Nephron (organoid): ENCODE results near the gene ZNF423.
A peak's percentile ranks its signal among the peaks of the same experiment; 100 is the strongest.

Experiments used
- H3K27ac Mint-ChIP-seq, 3 experiments: 2 replicates each; pipeline ENCODE4 v1.8.0; 2020; ENCODE audit warnings: mixed read lengths in 3 of 3, mild to moderate bottlenecking in 2 of 3, moderate library complexity in 1 of 3
- H3K27me3 Mint-ChIP-seq: 2 replicates; pipeline ENCODE4 v1.8.0; 2021; ENCODE audit warnings: low read depth, mild to moderate bottlenecking, moderate library complexity, mixed read lengths
- H3K36me3 Mint-ChIP-seq: 2 replicates; pipeline ENCODE4 v1.8.0; 2020; ENCODE audit warnings: low read depth, mixed read lengths
- H3K4me1 Mint-ChIP-seq: 2 replicates; pipeline ENCODE4 v1.8.0; 2020; ENCODE audit warnings: mixed read lengths
- H3K4me3 Mint-ChIP-seq, 3 experiments: 2 replicates each; pipeline ENCODE4 v1.8.0; 2020; ENCODE audit warnings: mild to moderate bottlenecking in 3 of 3, mixed read lengths in 3 of 3, moderate library complexity in 2 of 3
- H3K9me3 Mint-ChIP-seq: 2 replicates; pipeline ENCODE4 v1.8.0; 2020; ENCODE audit warnings: mixed read lengths
- CTCF ChIP-seq, 3 experiments: fragments of 200-600 bp; sonication (generic); IDR thresholded peaks; one replicate each; pipeline ENCODE4 v1.5.0; 2021; ENCODE audit warnings: antibody characterized with exemption in 3 of 3; ENCODE audit not compliant: unreplicated experiment in 3 of 3

Gene ZNF423

GRCh38 chr16:49727611-49728010 is 128.3 kb downstream of the ZNF423 start:
- Mint-ChIP-seq H3K9me3 (peaks cover 12% of the 10 kb centered on the region), H3K4me3 (no peak overlapping the region), H3K36me3 (peaks cover 65% of the 10 kb centered on the region), H3K4me1 (peaks cover 34% of the 10 kb centered on the region), H3K27me3 (no peaks in the 10 kb centered on the region), H3K27ac (no peak overlapping the region)
- TF ChIP-seq CTCF (IDR thresholded peaks at IDR 0.05; ENCODE audit: unreplicated experiment in 3 of 3) = no peak

- Mint-ChIP-seq H3K36me3 (peaks cover 63% of the 10 kb centered on the region), H3K4me1 (peaks cover 32% of the 10 kb centered on the region), H3K27ac (no peak overlapping the region), H3K27me3 (no peaks in the 10 kb centered on the region), H3K4me3 (no peak overlapping the region), H3K9me3 (peaks cover 12% of the 10 kb centered on the region)
- TF ChIP-seq CTCF (IDR thresholded peaks at IDR 0.05; ENCODE audit: unreplicated experiment in 3 of 3) = no peak
Observed at GRCh38 chr16:49726155-49726554, 129.8 kb downstream of the ZNF423 start.

GRCh38 chr16:49725651-49726050 is 130.3 kb downstream of the ZNF423 start:
- H3K9me3 Mint-ChIP-seq = peaks cover 8% of the 10 kb centered on the region
- peaks cover 61% of the 10 kb centered on the region for H3K36me3 Mint-ChIP-seq
- H3K27me3 Mint-ChIP-seq = no peaks in the 10 kb centered on the region
- H3K27ac Mint-ChIP-seq = peak overlapping the region in 1 of 3 experiments; percentile 20
- H3K4me3 Mint-ChIP-seq = no peak overlapping the region
- peaks cover 27% of the 10 kb centered on the region for H3K4me1 Mint-ChIP-seq
- TF ChIP-seq CTCF (IDR thresholded peaks at IDR 0.05; ENCODE audit: unreplicated experiment in 3 of 3) = no peak

- peaks cover 54% of the 10 kb centered on the region for H3K36me3 Mint-ChIP-seq
- no peak for TF ChIP-seq CTCF (IDR thresholded peaks at IDR 0.05; ENCODE audit: unreplicated experiment in 3 of 3)
- H3K4me1 Mint-ChIP-seq = peaks cover 26% of the 10 kb centered on the region
- H3K27me3 Mint-ChIP-seq = no peaks in the 10 kb centered on the region
- H3K27ac Mint-ChIP-seq = peak overlapping the region in 1 of 3 experiments; percentile 41
- peaks cover 3% of the 10 kb centered on the region for H3K9me3 Mint-ChIP-seq
- no peak overlapping the region for H3K4me3 Mint-ChIP-seq
Observed at GRCh38 chr16:49724774-49725173, 131.1 kb downstream of the ZNF423 start.

- Mint-ChIP-seq H3K36me3 (peaks cover 53% of the 10 kb centered on the region), H3K4me1 (peaks cover 34% of the 10 kb centered on the region), H3K27me3 (no peaks in the 10 kb centered on the region), H3K27ac (peak overlapping the region; percentile 18 to 70 (median 65)), H3K9me3 (no peaks in the 10 kb centered on the region), H3K4me3 (no peak overlapping the region)
- no peak for TF ChIP-seq CTCF (IDR thresholded peaks at IDR 0.05; ENCODE audit: unreplicated experiment in 3 of 3)
Observed at GRCh38 chr16:49723310-49723709, 132.6 kb downstream of the ZNF423 start.

GRCh38 chr16:49720225-49720624 is 135.7 kb downstream of the ZNF423 start:
- Mint-ChIP-seq H3K4me3 (no peak overlapping the region), H3K4me1 (peaks cover 50% of the 10 kb centered on the region), H3K9me3 (no peaks in the 10 kb centered on the region), H3K27me3 (no peaks in the 10 kb centered on the region), H3K27ac (no peak overlapping the region), H3K36me3 (peaks cover 51% of the 10 kb centered on the region)
- TF ChIP-seq CTCF (IDR thresholded peaks at IDR 0.05; ENCODE audit: unreplicated experiment in 3 of 3) = no peak
